SK-N-SH treated with all-trans-retinoic acid at 6 μM for 48 hours (cell line): ENCODE results near the gene MGLL.

Source experiments
- BACH2 ChIP-seq: fragments of 250-450 bp; sonication (Bioruptor Pico); IDR thresholded peaks from 2 replicates; pipeline ENCODE4 v1.9.0; 2021; ENCODE audit warnings: mild to moderate bottlenecking, borderline replicate concordance
- CREB5 ChIP-seq: fragments of 250-450 bp; sonication (Bioruptor Pico); IDR thresholded peaks from 2 replicates; pipeline ENCODE4 v1.5.1; 2020; ENCODE audit warnings: low read depth, mild to moderate bottlenecking, moderate library complexity
- PATZ1 ChIP-seq: fragments of 250-450 bp; sonication (Bioruptor Pico); IDR thresholded peaks from 2 replicates; pipeline ENCODE4 v1.8.0; 2020; ENCODE audit warnings: mild to moderate bottlenecking, moderate library complexity, borderline replicate concordance
- POU6F1 ChIP-seq: fragments of 250-450 bp; sonication (Bioruptor Pico); IDR thresholded peaks from 2 replicates; pipeline ENCODE4 v1.8.0; 2021; ENCODE audit warnings: low read depth, mild to moderate bottlenecking, moderate library complexity, borderline replicate concordance
- RARB ChIP-seq: fragments of 250-450 bp; sonication (Bioruptor Pico); IDR thresholded peaks from 2 replicates; pipeline ENCODE4 v1.8.0; 2021; ENCODE audit warnings: mild to moderate bottlenecking, moderate library complexity
- TOX ChIP-seq: fragments of 250-450 bp; sonication (Bioruptor Pico); IDR thresholded peaks from 2 replicates; pipeline ENCODE4 v1.8.0; 2021; ENCODE audit warnings: mild to moderate bottlenecking, moderate library complexity, borderline replicate concordance
- ZFP3 ChIP-seq: fragments of 250-450 bp; sonication (Bioruptor Pico); IDR thresholded peaks from 2 replicates; pipeline ENCODE4 v1.5.0; 2020; ENCODE audit warnings: mild to moderate bottlenecking, moderate library complexity
- ZNF565 ChIP-seq: fragments of 450-650 bp; formaldehyde crosslinking; conservative IDR thresholded peaks from 2 replicates; pipeline ENCODE4 v1.5.0; 2020; ENCODE audit warnings: low read depth, mild to moderate bottlenecking, moderate library complexity
- ZNF8 ChIP-seq: fragments of 450-650 bp; formaldehyde crosslinking; IDR thresholded peaks from 2 replicates; pipeline ENCODE4 v1.5.0; 2020; ENCODE audit warnings: mild to moderate bottlenecking, moderate library complexity

- TF ChIP-seq PATZ1 (CRISPR knock-in tag) (no peak), ZNF565 (no peak), POU6F1 (CRISPR knock-in tag) (no peak), CREB5 (CRISPR knock-in tag) (no peak), BACH2 (CRISPR knock-in tag) (no peak), ZNF8 (no peak), TOX (CRISPR knock-in tag) (no peak), ZFP3 (no peak), RARB (no peak)
Measured at GRCh38 chr3:127802606-127803005, 19.7 kb downstream of the MGLL start.
